KMS-11 (cell line): ENCODE data around the gene PTPRT.

Experiments used
- H2AFZ ChIP-seq: fragments of 200-600 bp; sonication (generic); 2 replicates; pipeline ENCODE4 v1.6.1; 2016; ENCODE audit warnings: antibody characterized with exemption, mixed run types, low read depth
- H3K27ac ChIP-seq: fragments of 200-600 bp; sonication (generic); 2 replicates; pipeline ENCODE4 v1.6.1; 2016; ENCODE audit warnings: mild to moderate bottlenecking, mixed run types
- H3K27me3 ChIP-seq: fragments of 200-600 bp; sonication (generic); 2 replicates; pipeline ENCODE4 v1.6.1; 2017; ENCODE audit warnings: mild to moderate bottlenecking, low read depth, mixed run types, moderate library complexity; ENCODE audit not compliant: insufficient read depth
- H3K36me3 ChIP-seq: fragments of 200-600 bp; sonication (generic); 2 replicates; pipeline ENCODE4 v1.6.1; 2017; ENCODE audit warnings: mild to moderate bottlenecking, mixed run types; ENCODE audit not compliant: insufficient read depth
- H3K4me1 ChIP-seq: fragments of 200-600 bp; sonication (generic); 2 replicates; pipeline ENCODE4 v1.6.1; 2016; ENCODE audit warnings: mild to moderate bottlenecking, low read depth, mixed run types; ENCODE audit not compliant: poor library complexity, severe bottlenecking
- H3K4me2 ChIP-seq: fragments of 200-600 bp; sonication (generic); 2 replicates; pipeline ENCODE4 v1.7.0; 2016; ENCODE audit warnings: mild to moderate bottlenecking, mixed run types
- H3K4me3 ChIP-seq: fragments of 200-600 bp; sonication (generic); IDR thresholded peaks from 2 replicates; pipeline ENCODE4 v1.6.1; 2017; ENCODE audit warnings: low read depth, low read length, mixed read lengths; ENCODE audit not compliant: insufficient read depth
- H3K79me2 ChIP-seq: fragments of 200-600 bp; sonication (generic); 2 replicates; pipeline ENCODE4 v1.6.1; 2016; ENCODE audit warnings: low read depth, mixed run types; ENCODE audit not compliant: insufficient read depth
- H3K9ac ChIP-seq: fragments of 200-600 bp; sonication (generic); 2 replicates; pipeline ENCODE4 v1.6.1; 2016; ENCODE audit warnings: mild to moderate bottlenecking, mixed run types
- H4K20me1 ChIP-seq: fragments of 200-600 bp; sonication (generic); 2 replicates; pipeline ENCODE4 v1.6.1; 2016; ENCODE audit warnings: mild to moderate bottlenecking, mixed run types; ENCODE audit not compliant: insufficient read depth
- CTCF ChIP-seq: fragments of 200-600 bp; sonication (generic); conservative IDR thresholded peaks from 2 replicates; pipeline ENCODE4 v1.6.1; 2017; ENCODE audit warnings: low read depth, mild to moderate bottlenecking, antibody characterized with exemption, low read length, moderate library complexity, mixed read lengths

PTPRT gene

GRCh38 chr20:42756991-42757390, 432.7 kb downstream of the PTPRT start:
- Histone ChIP-seq H4K20me1 (no peaks in the 10 kb centered on the region), H3K27ac (no peak overlapping the region), H3K27me3 (no peaks in the 10 kb centered on the region), H3K4me3 (no peak overlapping the region), H3K36me3 (no peaks in the 10 kb centered on the region), H3K4me2 (no peak overlapping the region), H3K79me2 (no peaks in the 10 kb centered on the region), H2AFZ (no peak overlapping the region), H3K4me1 (no peaks in the 10 kb centered on the region), H3K9ac (no peak overlapping the region)
- TF ChIP-seq CTCF: no peak

DNA sequence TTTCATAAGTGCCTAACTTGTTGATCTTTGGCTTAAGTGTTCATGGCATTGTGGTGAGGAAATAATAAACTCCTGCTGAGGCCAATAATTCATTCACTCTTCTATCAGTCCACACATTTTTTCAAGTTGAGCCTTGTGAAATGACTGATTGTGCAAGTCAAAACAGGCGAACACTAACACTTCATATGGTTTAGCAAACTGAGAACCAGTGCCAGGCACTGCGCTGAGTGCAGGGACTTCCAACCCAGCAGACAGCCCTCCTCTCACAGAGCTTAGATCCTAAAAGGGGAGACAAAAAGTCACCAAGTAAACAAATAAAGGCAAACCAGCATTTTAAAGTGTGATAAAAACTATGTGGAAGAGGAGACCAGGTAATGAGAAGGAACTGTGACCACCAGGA, 435.0 kb downstream of the PTPRT start:
- Histone ChIP-seq H3K4me3 (no peak overlapping the region), H4K20me1 (no peaks in the 10 kb centered on the region), H3K79me2 (no peaks in the 10 kb centered on the region), H2AFZ (no peak overlapping the region), H3K27me3 (no peaks in the 10 kb centered on the region), H3K4me1 (no peaks in the 10 kb centered on the region), H3K9ac (no peak overlapping the region), H3K4me2 (no peak overlapping the region), H3K27ac (no peak overlapping the region), H3K36me3 (no peaks in the 10 kb centered on the region)
- TF ChIP-seq CTCF: no peak

- Histone ChIP-seq H3K27me3 (no peaks in the 10 kb centered on the region), H3K27ac (no peak overlapping the region), H3K36me3 (no peaks in the 10 kb centered on the region), H3K4me3 (no peak overlapping the region), H4K20me1 (no peaks in the 10 kb centered on the region), H3K79me2 (no peaks in the 10 kb centered on the region), H2AFZ (no peak overlapping the region), H3K4me1 (no peaks in the 10 kb centered on the region), H3K4me2 (no peak overlapping the region), H3K9ac (no peak overlapping the region)
- no peak for TF ChIP-seq CTCF
These were observed 437.1 kb downstream of the PTPRT start for GRCh38 chr20:42752620-42753019.

DNA sequence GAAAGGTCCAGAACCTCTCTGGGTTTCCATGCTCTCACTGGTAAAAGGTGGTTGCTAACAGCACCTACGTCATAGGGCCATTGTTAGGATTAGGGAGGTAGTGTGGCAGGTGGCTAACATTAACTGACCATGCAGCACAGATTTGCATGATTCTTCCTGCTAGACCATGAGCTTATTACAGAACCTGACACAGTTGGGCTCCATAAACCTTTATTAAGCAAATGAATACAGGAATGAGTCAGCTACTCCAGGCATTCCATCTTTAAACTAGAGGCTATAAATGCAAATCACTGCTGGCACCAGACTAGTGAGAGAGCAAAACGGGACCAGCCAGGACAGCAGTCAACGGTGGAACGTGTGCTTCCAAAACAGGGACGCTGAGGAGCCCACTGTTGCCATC, 440.1 kb downstream of the PTPRT start:
- H3K27me3 ChIP-seq: no peaks in the 10 kb centered on the region
- no peaks in the 10 kb centered on the region for H4K20me1 ChIP-seq
- H2AFZ ChIP-seq: no peak overlapping the region
- H3K9ac ChIP-seq: no peak overlapping the region
- no peaks in the 10 kb centered on the region for H3K36me3 ChIP-seq
- no peak for TF ChIP-seq CTCF
- H3K4me1 ChIP-seq: no peaks in the 10 kb centered on the region
- H3K4me3 ChIP-seq: no peak overlapping the region
- H3K79me2 ChIP-seq: no peaks in the 10 kb centered on the region
- no peak overlapping the region for H3K4me2 ChIP-seq
- no peak overlapping the region for H3K27ac ChIP-seq
